Measurements from ENCODE around the gene PCDHGA1.

GRCh38 chr5:141485321-141486055, 155.2 kb downstream of the PCDHGA1 start:
- TF ChIP-seq CTCF (conservative IDR thresholded peaks at IDR 0.05; ENCODE audit: low read depth, low read length) (no peak), EZH2 (IDR thresholded peaks at IDR 0.05; ENCODE audit: borderline replicate concordance, low read depth, low read length, poor library complexity, severe bottlenecking) (no peak)

Data from A673 (cell line).